ENCODE data around the gene PCGF3. TPM values are rescaled to one million over a fixed set of nuclear protein-coding genes. Genes with fewer than 3 reads are reported as not detected.
"Not testable (repeated sequence)": the region's sequence is repeated elsewhere in the genome, so short reads cannot be mapped to it uniquely, and the experiment has no call there.

PCGF3 gene
- total RNA-seq, 1 donor from 2014 or later = 58.5 TPM

DNA sequence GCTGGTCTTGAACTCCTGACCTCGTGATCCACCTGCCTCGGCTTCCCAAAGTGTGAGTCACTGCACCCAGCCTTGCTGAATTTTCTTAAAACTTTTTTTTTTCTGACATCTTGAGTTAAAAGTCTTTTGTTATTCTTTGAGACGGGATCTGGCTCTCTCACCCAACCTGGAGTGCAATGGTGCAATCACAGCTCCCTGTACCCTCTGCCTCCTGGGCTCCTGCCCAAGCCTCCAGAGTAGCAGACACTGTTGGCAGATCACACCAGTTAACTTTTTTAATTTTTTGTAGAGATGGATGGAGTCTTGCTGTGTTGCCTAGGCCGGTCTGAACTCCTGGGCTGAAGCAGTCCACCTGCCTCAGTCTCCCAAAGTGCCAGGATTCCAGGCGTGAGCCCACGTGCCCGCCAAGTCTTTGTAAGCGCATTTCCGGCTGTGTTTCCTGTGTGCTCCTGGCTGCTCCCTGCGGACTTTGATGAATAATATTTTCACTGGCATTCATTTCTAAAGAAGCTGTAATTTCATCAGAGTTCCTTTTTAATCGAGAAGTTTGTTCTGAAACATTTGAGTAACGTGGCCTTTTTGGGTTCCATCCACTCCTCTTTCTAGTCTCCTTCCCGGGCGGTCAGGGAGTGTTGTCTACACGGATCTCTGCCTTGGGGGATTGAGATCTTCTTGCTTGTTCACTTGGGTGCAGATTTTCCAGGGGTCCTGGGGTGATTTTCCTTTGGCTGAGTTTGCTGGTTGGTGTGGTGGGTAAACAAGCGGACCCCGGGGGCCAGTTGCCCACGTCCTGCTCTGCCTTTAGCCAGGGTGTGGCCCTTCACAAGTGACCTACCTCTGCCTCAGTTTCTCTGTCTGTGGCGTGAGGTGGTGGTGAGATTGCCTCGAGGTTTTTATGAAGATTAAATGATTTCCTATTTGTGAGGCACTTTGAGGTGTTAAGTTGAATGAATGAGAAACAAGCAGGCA lies 44.4 kb downstream of the PCGF3 start:
- Histone ChIP-seq H3K27me3 (ENCODE audit: control insufficient read depth, insufficient read depth, low read length) (no peaks in the 10 kb centered on the region), H3K4me3 (ENCODE audit: low read depth, low read length) (no peak overlapping the region), H3K36me3 (ENCODE audit: control insufficient read depth, insufficient read depth, low read length) (peaks cover 1% of the 10 kb centered on the region)
- TF ChIP-seq, protein P1, sequence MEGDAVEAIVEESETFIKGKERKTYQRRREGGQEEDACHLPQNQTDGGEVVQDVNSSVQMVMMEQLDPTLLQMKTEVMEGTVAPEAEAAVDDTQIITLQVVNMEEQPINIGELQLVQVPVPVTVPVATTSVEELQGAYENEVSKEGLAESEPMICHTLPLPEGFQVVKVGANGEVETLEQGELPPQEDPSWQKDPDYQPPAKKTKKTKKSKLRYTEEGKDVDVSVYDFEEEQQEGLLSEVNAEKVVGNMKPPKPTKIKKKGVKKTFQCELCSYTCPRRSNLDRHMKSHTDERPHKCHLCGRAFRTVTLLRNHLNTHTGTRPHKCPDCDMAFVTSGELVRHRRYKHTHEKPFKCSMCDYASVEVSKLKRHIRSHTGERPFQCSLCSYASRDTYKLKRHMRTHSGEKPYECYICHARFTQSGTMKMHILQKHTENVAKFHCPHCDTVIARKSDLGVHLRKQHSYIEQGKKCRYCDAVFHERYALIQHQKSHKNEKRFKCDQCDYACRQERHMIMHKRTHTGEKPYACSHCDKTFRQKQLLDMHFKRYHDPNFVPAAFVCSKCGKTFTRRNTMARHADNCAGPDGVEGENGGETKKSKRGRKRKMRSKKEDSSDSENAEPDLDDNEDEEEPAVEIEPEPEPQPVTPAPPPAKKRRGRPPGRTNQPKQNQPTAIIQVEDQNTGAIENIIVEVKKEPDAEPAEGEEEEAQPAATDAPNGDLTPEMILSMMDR (IDR thresholded peaks at IDR 0.05; ENCODE audit: insufficient read depth, low read length, poor library complexity, severe bottlenecking) = no peak
- DNase-seq (ENCODE audit: low read depth) = no peak

DNA sequence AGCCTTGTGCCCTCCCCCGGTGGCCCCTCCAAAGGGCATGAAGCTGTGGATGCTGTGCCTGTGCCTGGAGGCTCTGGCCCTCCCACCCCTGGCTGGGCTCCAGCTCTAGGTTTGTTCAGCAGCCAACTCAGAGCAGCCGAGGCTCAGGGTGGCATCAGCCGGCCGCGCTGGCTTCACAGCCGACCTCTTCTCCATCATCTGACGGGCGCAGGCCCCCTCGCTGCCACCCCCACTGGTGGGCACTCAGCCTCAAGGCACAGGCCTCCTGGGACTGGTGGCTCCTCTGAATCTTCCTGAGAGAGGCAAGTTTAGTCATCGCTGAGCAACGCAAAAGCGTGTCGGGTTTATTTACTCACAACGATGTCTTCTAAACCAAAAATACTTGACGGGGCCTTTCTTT lies 46.0 kb downstream of the PCGF3 start:
- Histone ChIP-seq H3K27me3 (ENCODE audit: control insufficient read depth, insufficient read depth, low read length) (no peaks in the 10 kb centered on the region), H3K4me3 (ENCODE audit: low read depth, low read length) (no peak overlapping the region), H3K36me3 (ENCODE audit: control insufficient read depth, insufficient read depth, low read length) (peaks cover 1% of the 10 kb centered on the region)
- no peak for DNase-seq (ENCODE audit: low read depth)
- TF ChIP-seq, protein P1 (IDR thresholded peaks at IDR 0.05; ENCODE audit: insufficient read depth, low read length, poor library complexity, severe bottlenecking) = no peak

DNA sequence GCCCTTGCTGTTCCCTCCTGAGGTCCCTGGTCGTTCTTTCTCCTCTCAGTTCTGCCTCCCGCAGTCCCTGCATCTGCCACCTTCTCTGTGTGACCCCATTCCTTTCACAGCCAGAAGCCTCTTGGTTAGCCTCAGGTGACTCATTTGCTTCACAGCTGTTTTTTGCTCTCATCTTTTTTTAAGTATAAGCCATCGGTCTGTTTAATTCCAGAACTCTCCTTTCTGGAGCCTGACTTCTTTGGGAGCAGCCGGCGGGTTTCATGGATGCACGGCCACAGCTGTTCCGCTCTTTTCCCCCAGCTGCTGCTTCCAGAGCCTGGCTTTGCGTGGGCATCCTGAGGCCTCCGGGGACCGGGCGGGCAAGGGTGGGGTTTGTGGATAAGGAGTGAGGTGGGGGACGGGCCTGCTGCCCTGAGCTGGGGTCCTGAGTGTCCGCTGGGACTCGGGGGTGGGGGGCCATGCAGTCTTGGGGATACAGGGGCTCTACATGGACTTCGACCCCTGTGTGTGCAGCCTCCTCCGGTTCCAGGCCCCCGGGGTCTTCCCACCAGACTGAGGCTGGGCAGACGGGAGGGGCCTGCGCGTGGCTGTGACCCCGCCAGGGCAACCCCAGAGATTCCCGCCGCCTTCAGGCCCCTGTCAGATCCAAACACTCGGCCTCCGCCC lies 46.7 kb downstream of the PCGF3 start:
- Histone ChIP-seq H3K27me3 (ENCODE audit: control insufficient read depth, insufficient read depth, low read length) (no peaks in the 10 kb centered on the region), H3K36me3 (ENCODE audit: control insufficient read depth, insufficient read depth, low read length) (peaks cover 1% of the 10 kb centered on the region), H3K4me3 (ENCODE audit: low read depth, low read length) (no peak overlapping the region)
- no peak for DNase-seq (ENCODE audit: low read depth)
- TF ChIP-seq, protein P1 (IDR thresholded peaks at IDR 0.05; ENCODE audit: insufficient read depth, low read length, poor library complexity, severe bottlenecking) = no peak

DNA sequence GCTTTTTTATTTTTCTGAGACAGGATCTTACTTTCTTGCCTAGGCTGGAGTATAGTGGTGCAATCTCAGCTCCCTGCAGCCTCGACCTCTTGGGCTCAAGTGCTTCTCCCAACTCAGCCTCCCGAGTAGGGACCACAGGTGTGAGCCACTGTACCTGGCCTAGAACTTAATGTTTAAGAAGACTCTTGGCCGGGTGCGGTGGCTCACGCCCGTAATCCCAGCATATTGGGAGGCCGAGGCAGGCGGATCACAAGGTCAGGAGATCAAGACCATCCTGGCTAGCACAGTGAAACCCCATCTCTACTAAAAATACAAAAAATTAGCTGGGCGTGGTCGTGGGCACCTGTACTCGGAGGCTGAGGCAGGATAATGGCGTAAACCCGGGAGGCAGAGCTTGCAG lies 47.6 kb downstream of the PCGF3 start:
- not testable (repeated sequence) for H3K36me3 ChIP-seq (ENCODE audit: control insufficient read depth, insufficient read depth, low read length); H3K4me3 ChIP-seq (ENCODE audit: low read depth, low read length); H3K27me3 ChIP-seq (ENCODE audit: control insufficient read depth, insufficient read depth, low read length); DNase-seq (ENCODE audit: low read depth)

DNA sequence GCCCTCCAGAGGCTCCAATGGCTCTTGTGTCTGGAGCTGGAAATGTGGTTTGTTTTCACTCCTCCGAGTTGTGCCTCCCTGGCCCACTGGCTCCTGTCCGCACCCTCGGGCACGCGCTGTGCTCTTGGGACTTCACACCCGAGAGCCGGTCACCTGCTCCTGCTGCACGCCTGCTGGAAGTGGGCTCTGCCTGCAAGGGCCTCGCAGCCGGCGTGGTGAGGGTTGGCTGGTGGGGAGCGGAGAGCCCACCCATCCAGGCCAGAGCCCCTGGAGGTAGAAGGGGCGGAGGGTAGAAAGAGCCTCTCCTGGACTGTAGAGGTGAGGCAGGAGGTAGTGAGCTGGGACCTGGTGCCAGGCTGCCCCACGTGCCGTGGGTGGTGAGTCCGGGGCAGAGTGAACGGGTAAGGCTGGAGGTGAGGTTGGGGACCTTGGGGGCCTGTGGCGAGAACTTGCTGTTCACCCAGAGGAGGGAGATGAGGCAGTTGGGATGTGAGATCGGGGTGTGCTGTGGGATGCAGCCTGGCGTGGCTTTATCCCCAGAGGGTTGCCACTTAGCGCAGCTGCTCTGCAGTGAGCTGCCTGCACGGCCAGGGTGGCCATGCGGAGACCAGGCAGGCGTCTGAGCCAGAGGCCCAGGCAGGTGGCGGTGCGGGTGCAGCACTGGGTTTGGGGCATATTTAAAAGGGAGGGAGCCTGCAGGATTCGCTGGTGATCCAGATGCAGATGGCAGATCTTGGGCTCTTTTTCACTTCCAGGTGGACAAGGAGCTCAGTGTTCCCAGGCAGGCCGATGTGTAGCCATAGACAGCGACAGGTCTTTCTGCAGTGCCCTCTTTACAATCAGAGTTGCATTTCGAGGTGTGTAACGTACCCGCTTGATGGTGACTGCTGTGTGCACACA lies 48.8 kb downstream of the PCGF3 start:
- no peaks in the 10 kb centered on the region for H3K36me3 ChIP-seq (ENCODE audit: control insufficient read depth, insufficient read depth, low read length)
- no peak overlapping the region for H3K4me3 ChIP-seq (ENCODE audit: low read depth, low read length)
- DNase-seq (ENCODE audit: low read depth) = no peak
- no peaks in the 10 kb centered on the region for H3K27me3 ChIP-seq (ENCODE audit: control insufficient read depth, insufficient read depth, low read length)
- TF ChIP-seq, protein P1 (IDR thresholded peaks at IDR 0.05; ENCODE audit: insufficient read depth, low read length, poor library complexity, severe bottlenecking) = no peak

Measured in kidney epithelial cell (primary cell).